ENCODE data around the gene COL6A6. TPM values are rescaled to one million over a fixed set of nuclear protein-coding genes. Genes with fewer than 3 reads are reported as not detected.
"Not testable (repeated sequence)": the region's sequence is repeated elsewhere in the genome, so short reads cannot be mapped to it uniquely, and the experiment has no call there.

Gene COL6A6
- total RNA-seq, 2 donors from 2014 or later: 0.33 to 0.40 TPM

GRCh38 chr3:130543322-130543721 lies 26.3 kb downstream of the COL6A6 start:
- Mint-ChIP-seq H3K27ac (no peak overlapping the region), H3K4me1 (peaks cover 5% of the 10 kb centered on the region), H3K4me3 (no peak overlapping the region), H3K36me3 (ENCODE audit: low read depth) (no peaks in the 10 kb centered on the region), H3K9me3 (peaks cover 19% of the 10 kb centered on the region), H3K27me3 (ENCODE audit: insufficient read depth) (no peaks in the 10 kb centered on the region)
- Histone ChIP-seq H3K4me1 (ENCODE audit: control insufficient read depth, insufficient read depth, low read length) (peaks cover 2% of the 10 kb centered on the region), H3K9me3 (ENCODE audit: control insufficient read depth, low read length) (no peaks in the 10 kb centered on the region), H3K27me3 (ENCODE audit: control insufficient read depth, insufficient read depth, low read length, poor library complexity, severe bottlenecking) (no peaks in the 10 kb centered on the region), H3K4me3 (ENCODE audit: low read length) (no peak overlapping the region), H3K36me3 (ENCODE audit: control insufficient read depth, insufficient read depth, low read length) (no peaks in the 10 kb centered on the region), H3K9ac (ENCODE audit: extremely low read depth, low read length, poor library complexity, severe bottlenecking) (no peak overlapping the region), H3K27ac (ENCODE audit: low read depth, low read length) (no peak overlapping the region)
- no peak for DNase-seq
- TF ChIP-seq CTCF (conservative IDR thresholded peaks at IDR 0.05): no peak
- WGBS, 2 experiments (ENCODE audit: insufficient coverage in 1 of 2, insufficient read length in 1 of 2): 88% methylated on average over 3 of the region's 3 CpGs; no CpG with 5 or more reads in 1 of the 2 experiments

GRCh38 chr3:130546920-130547679 lies 30.1 kb downstream of the COL6A6 start:
- Mint-ChIP-seq H3K27ac (no peak overlapping the region), H3K4me1 (no peaks in the 10 kb centered on the region), H3K36me3 (ENCODE audit: low read depth) (no peaks in the 10 kb centered on the region), H3K9me3 (peaks cover 28% of the 10 kb centered on the region), H3K4me3 (no peak overlapping the region), H3K27me3 (ENCODE audit: insufficient read depth) (peaks cover 5% of the 10 kb centered on the region)
- no peak overlapping the region for H3K4me3 ChIP-seq (ENCODE audit: low read length)
- H3K9ac ChIP-seq (ENCODE audit: extremely low read depth, low read length, poor library complexity, severe bottlenecking): no peak overlapping the region
- no peak for TF ChIP-seq CTCF (conservative IDR thresholded peaks at IDR 0.05)
- no peak overlapping the region for H3K27ac ChIP-seq (ENCODE audit: low read depth, low read length)
- no peaks in the 10 kb centered on the region for H3K27me3 ChIP-seq (ENCODE audit: control insufficient read depth, insufficient read depth, low read length, poor library complexity, severe bottlenecking)
- no peaks in the 10 kb centered on the region for H3K4me1 ChIP-seq (ENCODE audit: control insufficient read depth, insufficient read depth, low read length)
- no peaks in the 10 kb centered on the region for H3K36me3 ChIP-seq (ENCODE audit: control insufficient read depth, insufficient read depth, low read length)
- no peak for DNase-seq
- H3K9me3 ChIP-seq (ENCODE audit: control insufficient read depth, low read length): peaks cover 6% of the 10 kb centered on the region
- WGBS, 2 experiments (ENCODE audit: insufficient coverage in 1 of 2, insufficient read length in 1 of 2): 91 to 100% methylated on average over 1 to 28 of the region's 29 CpGs

GRCh38 chr3:130547680-130548065 lies 30.7 kb downstream of the COL6A6 start:
- WGBS, 2 experiments (ENCODE audit: insufficient coverage in 1 of 2, insufficient read length in 1 of 2): 82 to 86% methylated on average over 9 of the region's 9 CpGs
- not testable (repeated sequence) for H3K9ac ChIP-seq (ENCODE audit: extremely low read depth, low read length, poor library complexity, severe bottlenecking); H3K36me3 Mint-ChIP-seq (ENCODE audit: low read depth); H3K9me3 ChIP-seq (ENCODE audit: control insufficient read depth, low read length); H3K4me3 ChIP-seq (ENCODE audit: low read length); H3K27me3 Mint-ChIP-seq (ENCODE audit: insufficient read depth); H3K27ac Mint-ChIP-seq; H3K4me1 Mint-ChIP-seq; H3K4me1 ChIP-seq (ENCODE audit: control insufficient read depth, insufficient read depth, low read length); DNase-seq; H3K36me3 ChIP-seq (ENCODE audit: control insufficient read depth, insufficient read depth, low read length); H3K27ac ChIP-seq (ENCODE audit: low read depth, low read length); H3K27me3 ChIP-seq (ENCODE audit: control insufficient read depth, insufficient read depth, low read length, poor library complexity, severe bottlenecking); H3K4me3 Mint-ChIP-seq
- peaks cover 28% of the 10 kb centered on the region for H3K9me3 Mint-ChIP-seq
